ENCODE data around the gene UBE2C.

DNA sequence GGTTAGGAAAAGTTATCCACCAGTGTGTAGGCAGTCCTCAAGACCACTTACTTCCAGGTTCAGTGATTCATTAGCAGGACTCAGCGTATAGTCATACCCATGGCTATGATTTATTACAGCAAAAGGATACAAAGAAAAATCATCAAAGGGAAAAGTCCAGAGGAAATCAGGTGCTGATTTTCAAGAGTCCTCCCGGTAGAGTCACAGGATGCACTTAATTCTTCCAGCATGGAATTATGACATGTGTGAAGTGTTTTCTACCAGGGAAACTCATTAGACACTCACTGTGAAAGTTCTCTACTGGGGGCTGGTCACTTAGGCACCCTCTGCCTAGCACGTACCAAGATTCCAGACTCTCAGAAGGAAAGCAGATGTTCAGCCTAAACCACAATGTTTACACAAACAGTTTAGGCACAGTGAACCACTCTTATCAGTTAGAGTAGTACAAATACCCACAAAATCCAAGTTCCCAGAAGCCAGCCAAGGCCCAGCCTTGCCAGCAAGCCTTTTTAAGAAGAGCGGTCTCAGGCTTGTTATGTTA, 31.0 kb upstream of the UBE2C start:
- TF ChIP-seq, protein P1, sequence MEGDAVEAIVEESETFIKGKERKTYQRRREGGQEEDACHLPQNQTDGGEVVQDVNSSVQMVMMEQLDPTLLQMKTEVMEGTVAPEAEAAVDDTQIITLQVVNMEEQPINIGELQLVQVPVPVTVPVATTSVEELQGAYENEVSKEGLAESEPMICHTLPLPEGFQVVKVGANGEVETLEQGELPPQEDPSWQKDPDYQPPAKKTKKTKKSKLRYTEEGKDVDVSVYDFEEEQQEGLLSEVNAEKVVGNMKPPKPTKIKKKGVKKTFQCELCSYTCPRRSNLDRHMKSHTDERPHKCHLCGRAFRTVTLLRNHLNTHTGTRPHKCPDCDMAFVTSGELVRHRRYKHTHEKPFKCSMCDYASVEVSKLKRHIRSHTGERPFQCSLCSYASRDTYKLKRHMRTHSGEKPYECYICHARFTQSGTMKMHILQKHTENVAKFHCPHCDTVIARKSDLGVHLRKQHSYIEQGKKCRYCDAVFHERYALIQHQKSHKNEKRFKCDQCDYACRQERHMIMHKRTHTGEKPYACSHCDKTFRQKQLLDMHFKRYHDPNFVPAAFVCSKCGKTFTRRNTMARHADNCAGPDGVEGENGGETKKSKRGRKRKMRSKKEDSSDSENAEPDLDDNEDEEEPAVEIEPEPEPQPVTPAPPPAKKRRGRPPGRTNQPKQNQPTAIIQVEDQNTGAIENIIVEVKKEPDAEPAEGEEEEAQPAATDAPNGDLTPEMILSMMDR (IDR thresholded peaks at IDR 0.05; ENCODE audit: low read depth, low read length): no peak
- TF ChIP-seq EZH2phosphoT487 (IDR thresholded peaks at IDR 0.05; ENCODE audit: low read depth): no peak
